ENCODE results near the gene KY.

DNA sequence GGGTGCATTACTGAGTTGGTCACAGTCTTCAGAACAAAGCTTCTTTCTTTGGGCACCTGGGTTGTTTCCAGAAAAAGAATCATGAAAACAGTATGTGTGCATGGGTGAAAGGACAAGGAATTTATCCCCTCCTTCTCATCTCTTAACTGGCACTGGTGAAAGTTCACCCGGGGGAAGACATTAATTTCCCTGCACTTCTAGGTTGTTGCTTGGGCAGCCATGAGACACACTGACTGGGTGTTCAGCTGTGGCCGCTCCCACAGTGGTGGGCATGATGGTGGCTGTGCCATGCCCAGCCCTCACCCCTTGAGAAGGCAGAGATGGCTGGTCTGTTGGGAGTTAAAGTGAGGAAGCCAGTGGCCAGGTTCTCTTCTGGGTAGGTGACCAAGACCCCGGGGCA is 16.6 kb upstream of the KY start:
- TF ChIP-seq POLR2A (IDR thresholded peaks at IDR 0.05): no peak
- TF ChIP-seq, protein P1, sequence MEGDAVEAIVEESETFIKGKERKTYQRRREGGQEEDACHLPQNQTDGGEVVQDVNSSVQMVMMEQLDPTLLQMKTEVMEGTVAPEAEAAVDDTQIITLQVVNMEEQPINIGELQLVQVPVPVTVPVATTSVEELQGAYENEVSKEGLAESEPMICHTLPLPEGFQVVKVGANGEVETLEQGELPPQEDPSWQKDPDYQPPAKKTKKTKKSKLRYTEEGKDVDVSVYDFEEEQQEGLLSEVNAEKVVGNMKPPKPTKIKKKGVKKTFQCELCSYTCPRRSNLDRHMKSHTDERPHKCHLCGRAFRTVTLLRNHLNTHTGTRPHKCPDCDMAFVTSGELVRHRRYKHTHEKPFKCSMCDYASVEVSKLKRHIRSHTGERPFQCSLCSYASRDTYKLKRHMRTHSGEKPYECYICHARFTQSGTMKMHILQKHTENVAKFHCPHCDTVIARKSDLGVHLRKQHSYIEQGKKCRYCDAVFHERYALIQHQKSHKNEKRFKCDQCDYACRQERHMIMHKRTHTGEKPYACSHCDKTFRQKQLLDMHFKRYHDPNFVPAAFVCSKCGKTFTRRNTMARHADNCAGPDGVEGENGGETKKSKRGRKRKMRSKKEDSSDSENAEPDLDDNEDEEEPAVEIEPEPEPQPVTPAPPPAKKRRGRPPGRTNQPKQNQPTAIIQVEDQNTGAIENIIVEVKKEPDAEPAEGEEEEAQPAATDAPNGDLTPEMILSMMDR (IDR thresholded peaks at IDR 0.05 in 4 of 5, conservative IDR thresholded peaks at IDR 0.05 in 1 of 5): no peak

All from gastrocnemius medialis (tissue), 4 donors.